ENCODE data around the gene OR6V1.
"Not testable (repeated sequence)": the region's sequence is repeated elsewhere in the genome, so short reads cannot be mapped to it uniquely, and the experiment has no call there.

Gene OR6V1

DNA sequence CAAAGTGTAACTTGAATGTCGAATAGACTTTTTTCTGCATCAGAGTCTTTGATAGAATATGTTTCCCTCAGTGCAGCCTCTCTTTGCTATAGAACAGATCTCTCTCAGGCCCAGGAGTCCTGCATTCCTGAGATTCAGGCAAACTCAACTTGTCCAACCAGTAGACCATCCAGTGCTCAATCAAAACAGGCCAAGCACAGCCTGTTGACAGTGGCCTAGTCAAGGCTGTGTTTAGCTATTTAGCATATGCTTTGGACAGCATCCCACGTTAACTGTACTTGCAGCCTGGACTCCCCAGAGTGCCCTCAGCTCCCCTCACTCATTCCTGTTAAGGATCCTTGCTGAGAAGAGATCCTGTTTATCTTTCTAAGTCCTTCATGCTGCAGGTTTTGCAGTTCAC, 16.3 kb downstream of the OR6V1 start:
- Histone ChIP-seq H3K4me3 (ENCODE audit: insufficient read depth, low read depth, low read length) (no peak overlapping the region), H3K9me3 (ENCODE audit: control insufficient read depth, low read length) (no peaks in the 10 kb centered on the region), H3K27ac (ENCODE audit: insufficient read depth, low read depth, low read length, poor library complexity, severe bottlenecking) (no peak overlapping the region), H3K4me1 (ENCODE audit: control insufficient read depth, insufficient read depth, low read length) (peaks cover 14% of the 10 kb centered on the region), H3K27me3 (ENCODE audit: control insufficient read depth, insufficient read depth, low read length, poor library complexity, severe bottlenecking) (no peaks in the 10 kb centered on the region), H3K36me3 (ENCODE audit: control insufficient read depth, insufficient read depth, low read length) (no peaks in the 10 kb centered on the region)
- WGBS, 2 experiments: 81 to 89% methylated on average over 2 of the region's 2 CpGs

DNA sequence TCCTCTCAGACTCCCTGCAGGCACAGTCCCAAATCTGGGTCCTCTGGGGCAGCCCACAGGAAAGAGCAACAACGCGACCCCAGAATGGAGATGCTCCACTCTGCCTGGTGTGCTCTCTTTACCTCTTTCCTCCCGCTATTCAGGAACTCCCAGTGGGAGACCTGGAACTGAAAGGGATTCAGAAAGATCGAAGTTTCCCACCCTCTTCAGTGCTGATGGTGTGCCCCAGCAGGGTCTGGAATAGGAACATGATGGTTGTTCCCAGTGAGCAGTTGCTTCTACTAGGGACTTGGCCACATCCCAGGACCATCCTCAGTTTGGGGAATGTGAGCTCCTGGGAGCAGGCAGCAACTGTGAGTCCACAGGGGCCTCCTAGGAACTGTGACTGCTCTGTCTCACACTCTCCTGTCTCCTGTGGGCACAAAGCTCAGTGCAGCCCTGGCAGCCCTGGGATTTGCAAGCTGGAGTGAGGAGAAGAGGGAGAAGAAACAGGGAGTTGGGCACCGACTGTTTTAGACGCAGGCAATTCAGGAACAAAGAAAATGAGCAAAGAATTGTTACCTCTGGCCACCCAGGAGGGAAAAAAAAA, 17.9 kb downstream of the OR6V1 start:
- Histone ChIP-seq H3K27ac (ENCODE audit: insufficient read depth, low read depth, low read length, poor library complexity, severe bottlenecking) (no peak overlapping the region), H3K9me3 (ENCODE audit: control insufficient read depth, low read length) (no peaks in the 10 kb centered on the region), H3K27me3 (ENCODE audit: control insufficient read depth, insufficient read depth, low read length, poor library complexity, severe bottlenecking) (no peaks in the 10 kb centered on the region), H3K4me3 (ENCODE audit: insufficient read depth, low read depth, low read length) (no peak overlapping the region), H3K36me3 (ENCODE audit: control insufficient read depth, insufficient read depth, low read length) (no peaks in the 10 kb centered on the region), H3K4me1 (ENCODE audit: control insufficient read depth, insufficient read depth, low read length) (peaks cover 14% of the 10 kb centered on the region)
- WGBS, 2 experiments: 48 to 64% methylated on average over 6 of the region's 6 CpGs

DNA sequence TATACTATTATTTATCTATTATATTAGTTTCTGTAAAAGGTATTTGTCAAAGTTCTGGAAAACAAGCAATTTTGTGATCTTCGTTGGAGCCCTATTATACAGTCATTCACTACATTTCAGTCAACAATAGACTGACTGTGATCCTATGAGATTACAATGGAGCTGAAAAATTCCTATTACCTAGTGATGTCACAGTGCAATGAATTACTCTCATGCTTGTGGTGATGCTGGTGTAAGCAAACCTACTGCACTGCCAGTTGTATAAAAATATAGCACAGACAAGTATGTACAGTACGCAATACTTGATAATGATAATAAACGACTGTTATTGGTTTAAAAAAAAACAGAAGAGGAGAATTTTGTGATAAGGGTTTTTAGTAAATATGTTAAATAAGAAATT, 21.4 kb downstream of the OR6V1 start:
- Histone ChIP-seq H3K36me3 (ENCODE audit: control insufficient read depth, insufficient read depth, low read length) (no peaks in the 10 kb centered on the region), H3K27ac (ENCODE audit: insufficient read depth, low read depth, low read length, poor library complexity, severe bottlenecking) (no peak overlapping the region), H3K4me1 (ENCODE audit: control insufficient read depth, insufficient read depth, low read length) (peaks cover 14% of the 10 kb centered on the region), H3K4me3 (ENCODE audit: insufficient read depth, low read depth, low read length) (no peak overlapping the region), H3K27me3 (ENCODE audit: control insufficient read depth, insufficient read depth, low read length, poor library complexity, severe bottlenecking) (no peaks in the 10 kb centered on the region), H3K9me3 (ENCODE audit: control insufficient read depth, low read length) (no peaks in the 10 kb centered on the region)
- WGBS, 2 experiments: 92 to 98% methylated on average over 2 to 3 of the region's 3 CpGs

DNA sequence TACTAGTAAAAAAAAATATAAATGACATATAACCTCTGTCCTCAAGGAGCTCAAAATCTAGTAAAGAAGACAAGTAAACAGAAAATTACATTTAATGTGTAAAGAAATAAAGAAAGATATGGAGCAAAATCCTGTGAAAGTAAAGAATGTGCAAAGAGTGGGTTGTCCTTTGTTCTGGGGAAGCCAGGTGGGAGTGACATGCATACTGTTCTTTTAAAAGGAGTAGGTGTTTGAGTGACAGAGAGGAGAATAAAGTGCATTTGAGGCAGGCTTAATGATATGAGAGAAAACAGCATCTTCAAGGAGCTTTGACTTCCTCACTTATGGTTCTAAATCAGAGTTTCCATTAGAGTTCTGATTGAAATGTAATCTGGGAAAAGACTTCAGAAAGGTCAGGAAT, 22.0 kb downstream of the OR6V1 start:
- H3K27me3 ChIP-seq (ENCODE audit: control insufficient read depth, insufficient read depth, low read length, poor library complexity, severe bottlenecking): no peaks in the 10 kb centered on the region
- H3K36me3 ChIP-seq (ENCODE audit: control insufficient read depth, insufficient read depth, low read length): no peaks in the 10 kb centered on the region

DNA sequence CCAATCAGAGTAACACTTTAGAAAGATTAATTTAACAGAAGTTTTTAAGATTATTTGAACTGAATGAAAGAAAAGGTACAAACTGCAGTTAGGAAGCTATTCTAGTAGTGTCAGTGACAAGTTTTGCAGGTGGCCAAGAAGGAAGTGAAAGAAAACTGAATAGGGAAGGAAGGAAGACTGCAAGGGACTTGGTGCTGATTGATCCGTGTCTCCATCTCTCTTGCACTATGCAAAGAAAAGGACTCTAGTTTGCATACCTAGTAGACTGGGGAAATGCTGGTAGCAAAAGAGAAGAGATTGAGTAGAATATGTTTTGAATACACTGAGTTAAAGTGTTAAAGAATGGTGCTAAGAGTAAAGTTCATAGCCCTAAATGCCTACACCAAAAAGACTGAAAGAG, 33.0 kb downstream of the OR6V1 start:
- H3K4me1 ChIP-seq (ENCODE audit: control insufficient read depth, insufficient read depth, low read length): no peaks in the 10 kb centered on the region
- no peak overlapping the region for H3K27ac ChIP-seq (ENCODE audit: insufficient read depth, low read depth, low read length, poor library complexity, severe bottlenecking)
- H3K27me3 ChIP-seq (ENCODE audit: control insufficient read depth, insufficient read depth, low read length, poor library complexity, severe bottlenecking): no peaks in the 10 kb centered on the region
- H3K4me3 ChIP-seq (ENCODE audit: insufficient read depth, low read depth, low read length): no peak overlapping the region
- 95 to 100% methylated on average over 1 of the region's 1 CpG for WGBS, 2 experiments
- no peaks in the 10 kb centered on the region for H3K36me3 ChIP-seq (ENCODE audit: control insufficient read depth, insufficient read depth, low read length)
- no peaks in the 10 kb centered on the region for H3K9me3 ChIP-seq (ENCODE audit: control insufficient read depth, low read length)

More for the DNA sequence above, 22.0 kb downstream of the OR6V1 start:
- H3K9me3 ChIP-seq (ENCODE audit: control insufficient read depth, low read length): no peaks in the 10 kb centered on the region
- no peak overlapping the region for H3K27ac ChIP-seq (ENCODE audit: insufficient read depth, low read depth, low read length, poor library complexity, severe bottlenecking)
- H3K4me1 ChIP-seq (ENCODE audit: control insufficient read depth, insufficient read depth, low read length): peaks cover 10% of the 10 kb centered on the region
- H3K4me3 ChIP-seq (ENCODE audit: insufficient read depth, low read depth, low read length): no peak overlapping the region

DNA sequence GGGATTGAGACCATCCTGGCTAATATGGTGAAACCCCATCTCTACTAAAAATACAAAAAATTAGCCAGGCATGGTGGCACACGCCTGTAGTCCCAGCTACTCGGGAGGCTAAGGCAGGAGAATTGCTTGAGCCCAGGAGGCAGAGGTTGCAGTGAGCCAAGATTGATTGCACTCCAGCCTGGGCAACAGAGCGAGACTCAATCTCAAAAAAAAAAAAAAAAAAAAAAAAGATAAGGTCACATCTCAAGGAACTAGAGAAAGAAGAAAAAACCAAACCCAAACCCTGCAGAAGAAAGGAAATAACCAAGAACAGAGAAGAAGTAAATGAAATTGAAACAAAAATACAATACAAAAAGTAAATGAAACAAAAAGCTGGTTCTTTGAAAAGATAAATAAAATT, 33.5 kb downstream of the OR6V1 start:
- not testable (repeated sequence) for H3K4me1 ChIP-seq (ENCODE audit: control insufficient read depth, insufficient read depth, low read length)

DNA sequence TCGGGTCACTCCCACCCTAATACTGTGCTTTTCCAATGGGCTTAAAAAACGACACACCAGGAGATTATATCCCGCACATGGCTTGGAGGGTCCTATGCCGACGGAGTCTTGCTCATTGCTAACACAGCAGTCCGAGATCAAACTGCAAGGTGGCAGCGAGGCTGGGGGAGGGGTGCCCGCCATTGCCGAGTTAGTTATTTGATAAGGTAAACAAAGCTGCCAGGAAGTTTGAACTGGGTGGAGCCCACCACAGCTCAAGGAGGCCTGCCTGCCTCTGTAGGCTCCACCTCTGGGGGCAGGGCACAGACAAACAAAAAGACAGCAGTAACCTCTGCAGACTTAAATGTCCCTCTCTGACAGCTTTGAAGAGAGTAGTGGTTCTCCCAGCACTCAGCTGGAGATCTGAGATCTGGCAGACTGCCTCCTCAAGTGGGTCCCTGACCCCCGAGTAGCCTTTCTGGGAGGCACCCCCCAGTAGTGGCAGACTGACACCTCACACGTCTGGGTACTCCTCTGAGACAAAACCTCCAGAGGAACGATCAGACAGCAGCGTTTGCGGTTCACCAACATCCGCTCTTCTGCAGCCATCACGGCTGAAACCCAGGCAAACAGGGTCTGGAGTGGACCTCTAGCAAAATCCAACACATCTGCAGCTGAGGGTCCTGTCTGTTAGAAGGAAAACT, 36.5 kb downstream of the OR6V1 start:
- 93% methylated on average over 16 of the region's 16 CpGs for WGBS, 2 experiments
- not testable (repeated sequence) for H3K9me3 ChIP-seq (ENCODE audit: control insufficient read depth, low read length); H3K27me3 ChIP-seq (ENCODE audit: control insufficient read depth, insufficient read depth, low read length, poor library complexity, severe bottlenecking); H3K4me1 ChIP-seq (ENCODE audit: control insufficient read depth, insufficient read depth, low read length); H3K27ac ChIP-seq (ENCODE audit: insufficient read depth, low read depth, low read length, poor library complexity, severe bottlenecking); H3K4me3 ChIP-seq (ENCODE audit: insufficient read depth, low read depth, low read length); H3K36me3 ChIP-seq (ENCODE audit: control insufficient read depth, insufficient read depth, low read length)

More for the DNA sequence above, 33.5 kb downstream of the OR6V1 start:
- H3K4me3 ChIP-seq (ENCODE audit: insufficient read depth, low read depth, low read length); H3K9me3 ChIP-seq (ENCODE audit: control insufficient read depth, low read length); H3K27ac ChIP-seq (ENCODE audit: insufficient read depth, low read depth, low read length, poor library complexity, severe bottlenecking); H3K27me3 ChIP-seq (ENCODE audit: control insufficient read depth, insufficient read depth, low read length, poor library complexity, severe bottlenecking); H3K36me3 ChIP-seq (ENCODE audit: control insufficient read depth, insufficient read depth, low read length): not testable (repeated sequence)
- WGBS, 2 experiments: 83 to 84% methylated on average over 2 of the region's 3 CpGs

DNA sequence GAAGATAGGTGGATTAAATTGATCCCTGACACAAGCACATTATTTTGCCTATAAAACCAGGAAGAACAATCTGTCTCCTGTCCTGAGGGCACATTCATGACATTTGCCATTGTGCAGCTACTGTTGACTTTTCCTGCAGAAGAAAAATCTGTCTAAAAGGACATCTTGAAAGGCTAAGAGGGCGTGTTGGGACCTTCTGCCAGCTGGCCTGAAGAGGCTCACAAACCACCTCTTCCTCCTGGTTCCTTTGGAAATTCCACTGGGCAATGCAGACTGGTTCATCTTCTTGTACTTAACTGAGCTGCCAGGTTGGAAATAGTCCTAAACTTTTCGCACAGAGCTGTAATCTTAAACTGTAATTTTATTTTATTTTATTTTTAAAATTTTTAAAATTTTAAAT, 44.0 kb downstream of the OR6V1 start:
- Histone ChIP-seq H3K27ac (ENCODE audit: insufficient read depth, low read depth, low read length, poor library complexity, severe bottlenecking) (no peak overlapping the region), H3K4me1 (ENCODE audit: control insufficient read depth, insufficient read depth, low read length) (no peaks in the 10 kb centered on the region), H3K4me3 (ENCODE audit: insufficient read depth, low read depth, low read length) (no peak overlapping the region), H3K9me3 (ENCODE audit: control insufficient read depth, low read length) (peaks cover 2% of the 10 kb centered on the region), H3K27me3 (ENCODE audit: control insufficient read depth, insufficient read depth, low read length, poor library complexity, severe bottlenecking) (no peaks in the 10 kb centered on the region), H3K36me3 (ENCODE audit: control insufficient read depth, insufficient read depth, low read length) (no peaks in the 10 kb centered on the region)
- 91% methylated on average over 1 to 2 of the region's 2 CpGs for WGBS, 2 experiments

DNA sequence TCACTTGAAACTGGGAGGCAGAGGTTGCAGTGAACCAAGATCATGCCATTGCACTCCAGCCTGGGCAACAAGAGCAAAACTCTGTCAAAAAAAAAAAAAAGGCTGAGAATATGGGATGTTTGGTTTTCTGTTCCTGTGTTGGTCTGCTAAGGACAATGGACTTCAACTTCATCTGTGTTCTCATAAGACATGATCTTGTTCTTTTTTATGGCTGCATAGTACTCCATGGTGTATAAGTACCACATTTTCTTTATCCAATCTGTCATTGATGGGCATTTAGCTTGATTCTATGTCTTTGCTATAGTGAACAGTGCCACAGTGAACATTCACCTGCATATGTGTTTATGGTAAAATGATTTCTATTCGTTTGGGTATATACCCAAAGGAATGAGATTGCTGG, 47.4 kb downstream of the OR6V1 start:
- WGBS, 2 experiments: 94 to 100% methylated on average over 1 of the region's 1 CpG
- not testable (repeated sequence) for H3K36me3 ChIP-seq (ENCODE audit: control insufficient read depth, insufficient read depth, low read length); H3K9me3 ChIP-seq (ENCODE audit: control insufficient read depth, low read length); H3K27ac ChIP-seq (ENCODE audit: insufficient read depth, low read depth, low read length, poor library complexity, severe bottlenecking); H3K4me3 ChIP-seq (ENCODE audit: insufficient read depth, low read depth, low read length); H3K4me1 ChIP-seq (ENCODE audit: control insufficient read depth, insufficient read depth, low read length); H3K27me3 ChIP-seq (ENCODE audit: control insufficient read depth, insufficient read depth, low read length, poor library complexity, severe bottlenecking)

Measured in ectodermal cell (in vitro differentiated cells).